Measurements from ENCODE around the gene CCDC40. TPM values are rescaled to one million over a fixed set of nuclear protein-coding genes. Genes with fewer than 3 reads are reported as not detected.

CCDC40 gene
- total RNA-seq, 1 experiment from 2014 or later: 16.3 TPM

- TF ChIP-seq ZMAT4 (CRISPR knock-in tag; IDR thresholded peaks at IDR 0.05) (no peak), GABPB1 (CRISPR knock-in tag; IDR thresholded peaks at IDR 0.05) (no peak), SMAD4 (CRISPR knock-in tag; IDR thresholded peaks at IDR 0.05) (no peak), STAT6 (CRISPR knock-in tag; conservative IDR thresholded peaks at IDR 0.05; ENCODE audit: low read depth) (no peak), ZNF423 (CRISPR knock-in tag; IDR thresholded peaks at IDR 0.05) (no peak), CDX4 (CRISPR knock-in tag; IDR thresholded peaks at IDR 0.05; ENCODE audit: borderline replicate concordance) (no peak), SP1 (CRISPR knock-in tag; conservative IDR thresholded peaks at IDR 0.05) (no peak), ZNF396 (CRISPR knock-in tag; IDR thresholded peaks at IDR 0.05; ENCODE audit: borderline replicate concordance) (no peak), PREB (CRISPR knock-in tag; IDR thresholded peaks at IDR 0.05; ENCODE audit: borderline replicate concordance) (no peak), TEAD4 (CRISPR knock-in tag; IDR thresholded peaks at IDR 0.05) (no peak), FOXJ3 (CRISPR knock-in tag; IDR thresholded peaks at IDR 0.05; ENCODE audit: borderline replicate concordance) (no peak)
These were observed 50.2 kb downstream of the CCDC40 start (continued) for GRCh38 chr17:80086616-80087015.

- DNase-seq (ENCODE audit: low spot score) (no peak), ATAC-seq (no peak)
- CTCF ChIA-PET: interaction anchor here (4.7 kb wide), 1 partner anchor 13 kb away, joined by 42 read pairs; the partner anchor contains the start of gene GAA
- no peaks in the 10 kb centered on the region for H3K4me1 Mint-ChIP-seq
- no peak overlapping the region for H3K4me3 Mint-ChIP-seq
- POLR2A ChIA-PET: no interaction called here
- H3K36me3 Mint-ChIP-seq: no peaks in the 10 kb centered on the region
- H3K27ac Mint-ChIP-seq: no peak overlapping the region
- peaks cover 2% of the 10 kb centered on the region; the same call in 1 of the 2 replicates for H3K27me3 Mint-ChIP-seq (ENCODE audit: low read depth)
- H3K9me3 Mint-ChIP-seq: no peaks in the 10 kb centered on the region
- TF ChIP-seq ZNF512 (CRISPR knock-in tag; IDR thresholded peaks at IDR 0.05; ENCODE audit: borderline replicate concordance) (no peak), HMGA2 (CRISPR knock-in tag; IDR thresholded peaks at IDR 0.05) (no peak), ZSCAN18 (CRISPR knock-in tag; IDR thresholded peaks at IDR 0.05) (no peak), JAZF1 (CRISPR knock-in tag; IDR thresholded peaks at IDR 0.05) (no peak), NFYB (CRISPR knock-in tag; conservative IDR thresholded peaks at IDR 0.05; ENCODE audit: low read depth) (no peak), ZNF317 (CRISPR knock-in tag; IDR thresholded peaks at IDR 0.05; ENCODE audit: borderline replicate concordance, low read depth) (no peak), SP1 (CRISPR knock-in tag; conservative IDR thresholded peaks at IDR 0.05) (no peak), ZNF281 (CRISPR knock-in tag; IDR thresholded peaks at IDR 0.05) (no peak), HMGXB4 (CRISPR knock-in tag; IDR thresholded peaks at IDR 0.05) (no peak), CREM (CRISPR knock-in tag; IDR thresholded peaks at IDR 0.05) (no peak), ZNF671 (CRISPR knock-in tag; IDR thresholded peaks at IDR 0.05) (no peak), ZBTB21 (CRISPR knock-in tag; IDR thresholded peaks at IDR 0.05; ENCODE audit: borderline replicate concordance) (no peak), SMAD4 (CRISPR knock-in tag; IDR thresholded peaks at IDR 0.05) (no peak)
These were observed 51.2 kb downstream of the CCDC40 start for GRCh38 chr17:80087346-80088265.

All from WTC11 (cell line).